NCI-H345 treated with DMSO at 0.1 percent for 48 hours (cell line): ENCODE results near the gene AJAP1.

ENCODE experiments used
- DNase-seq: peaks from one replicate; lab custom pipeline; 2025; ENCODE audit not compliant: unreplicated experiment; lab: John Stamatoyannopoulos, UW

Gene AJAP1

GRCh38 chr1:4676253-4676652 lies 21.8 kb downstream of the AJAP1 start:
- DNase-seq: no peak

GRCh38 chr1:4677608-4678007 lies 23.2 kb downstream of the AJAP1 start:
- DNase-seq: no peak

- DNase-seq: no peak
Measured at GRCh38 chr1:4678066-4678717, 23.8 kb downstream of the AJAP1 start.

GRCh38 chr1:4681026-4681425 lies 26.6 kb downstream of the AJAP1 start:
- no peak for DNase-seq

- no peak for DNase-seq
Measured at GRCh38 chr1:4682607-4683220, 28.3 kb downstream of the AJAP1 start.

- DNase-seq: no peak
Measured at GRCh38 chr1:4684136-4684535, 29.7 kb downstream of the AJAP1 start.

- no peak for DNase-seq
Measured at GRCh38 chr1:4684864-4685522, 30.6 kb downstream of the AJAP1 start.

GRCh38 chr1:4685523-4685865 lies 31.1 kb downstream of the AJAP1 start:
- DNase-seq: no peak

GRCh38 chr1:4687943-4688342 lies 33.5 kb downstream of the AJAP1 start:
- DNase-seq: no peak

GRCh38 chr1:4689271-4689935 lies 35.0 kb downstream of the AJAP1 start:
- no peak for DNase-seq

GRCh38 chr1:4689941-4690635 lies 35.7 kb downstream of the AJAP1 start:
- DNase-seq: no peak

- DNase-seq: no peak
Measured at GRCh38 chr1:4690951-4691675, 36.7 kb downstream of the AJAP1 start.

- DNase-seq: no peak
Measured at GRCh38 chr1:4691766-4692405, 37.5 kb downstream of the AJAP1 start.

GRCh38 chr1:4692437-4692836 lies 38.0 kb downstream of the AJAP1 start:
- DNase-seq: no peak

- DNase-seq: no peak
Measured at GRCh38 chr1:4693331-4693730, 38.9 kb downstream of the AJAP1 start.

- DNase-seq: no peak
Measured at GRCh38 chr1:4693891-4694290, 39.5 kb downstream of the AJAP1 start.

GRCh38 chr1:4694492-4694891 lies 40.1 kb downstream of the AJAP1 start:
- no peak for DNase-seq

- no peak for DNase-seq
Measured at GRCh38 chr1:4695241-4695640, 40.8 kb downstream of the AJAP1 start.

- DNase-seq: no peak
Measured at GRCh38 chr1:4696161-4696745, 41.8 kb downstream of the AJAP1 start.

GRCh38 chr1:4696753-4697152 lies 42.3 kb downstream of the AJAP1 start:
- no peak for DNase-seq
